Measurements from ENCODE around the gene LPA.

GRCh38 chr6:160690458-160690857 is 26.4 kb upstream of the LPA start:
- TF ChIP-seq PHF8 (conservative IDR thresholded peaks at IDR 0.05; ENCODE audit: low read depth, low read length) (no peak), KDM1A (IDR thresholded peaks at IDR 0.05; ENCODE audit: borderline replicate concordance, low read length) (no peak), CTCF (IDR thresholded peaks at IDR 0.05; ENCODE audit: control extremely low read depth in 1 of 3, insufficient read depth in 1 of 3, low read depth in 1 of 3, low read length in 3 of 3) (no peak), POLR2A (IDR thresholded peaks at IDR 0.05; ENCODE audit: control extremely low read depth in 1 of 2, low read depth in 2 of 2, low read length in 2 of 2) (no peak), CBX5 (IDR thresholded peaks at IDR 0.05; ENCODE audit: low read depth, low read length) (no peak), CEBPB (IDR thresholded peaks at IDR 0.05; ENCODE audit: low read depth, low read length) (no peak), SP4 (IDR thresholded peaks at IDR 0.05; ENCODE audit: low read length) (no peak), JUN (IDR thresholded peaks at IDR 0.05; ENCODE audit: low read depth, low read length) (no peak), EZH2 (IDR thresholded peaks at IDR 0.05; ENCODE audit: low read depth, low read length, severe bottlenecking) (no peak), SRF (IDR thresholded peaks at IDR 0.05; ENCODE audit: low read depth, low read length) (no peak), TAF1 (IDR thresholded peaks at IDR 0.05; ENCODE audit: low read depth, low read length) (no peak), SIRT6 (IDR thresholded peaks at IDR 0.05; ENCODE audit: low read length) (no peak)
